RWPE2 (cell line): ENCODE data around the gene APOD.
"Not testable (repeated sequence)": the region's sequence is repeated elsewhere in the genome, so short reads cannot be mapped to it uniquely, and the experiment has no call there.

Source experiments
- ATAC-seq: fragments of 200-7000 bp; cut with Tn5 transposase; 3 replicates; pipeline ENCODE4 v1.9.1; 2021; ENCODE audit warnings: low read depth
- DNase-seq: peaks from one replicate; pipeline ENCODE4 v3.0.0-alpha.2; 2020; ENCODE audit warnings: low spot score
- H3K27ac ChIP-seq: fragments of 450-650 bp; 2 replicates; pipeline ENCODE4 v1.5.1; 2017; ENCODE audit warnings: mild to moderate bottlenecking; ENCODE audit not compliant: poor library complexity, severe bottlenecking
- H3K27me3 ChIP-seq: fragments of 250-450 bp; sonication (Bioruptor Pico); 2 replicates; pipeline ENCODE4 v1.5.1; 2021; ENCODE audit warnings: mild to moderate bottlenecking, moderate library complexity; ENCODE audit not compliant: insufficient read depth, poor library complexity, severe bottlenecking
- H3K36me3 ChIP-seq: fragments of 250-450 bp; sonication (Bioruptor Pico); 2 replicates; pipeline ENCODE4 v1.5.1; 2020; ENCODE audit warnings: low read depth, mild to moderate bottlenecking, moderate library complexity
- H3K4me1 ChIP-seq: fragments of 250-450 bp; sonication (Bioruptor Pico); 2 replicates; pipeline ENCODE4 v1.5.1; 2021; ENCODE audit warnings: mild to moderate bottlenecking, moderate library complexity; ENCODE audit not compliant: insufficient read depth, poor library complexity, severe bottlenecking
- H3K4me3 ChIP-seq: fragments of 250-450 bp; sonication (Bioruptor Pico); 2 replicates; pipeline ENCODE4 v1.5.1; 2021; ENCODE audit warnings: mild to moderate bottlenecking, moderate library complexity; ENCODE audit not compliant: severe bottlenecking
- H3K9me3 ChIP-seq: fragments of 250-450 bp; sonication (Bioruptor Pico); 2 replicates; pipeline ENCODE4 v1.5.1; 2021; ENCODE audit warnings: mild to moderate bottlenecking, moderate library complexity; ENCODE audit not compliant: severe bottlenecking
- CTCF ChIP-seq: fragments of 450-650 bp; IDR thresholded peaks from one replicate; pipeline ENCODE4 v1.5.1; 2017; ENCODE audit warnings: mild to moderate bottlenecking, moderate library complexity; ENCODE audit not compliant: poor library complexity, severe bottlenecking

Gene APOD

GRCh38 chr3:195609229-195609628 is 25.5 kb upstream of the APOD start:
- H3K36me3 ChIP-seq, result no peaks in the 10 kb centered on the region
- H3K27ac ChIP-seq, result no peak overlapping the region
- H3K9me3 ChIP-seq, result peaks cover 22% of the 10 kb centered on the region
- no peak for DNase-seq
- TF ChIP-seq CTCF, result no peak
- no peak for ATAC-seq
- no peaks in the 10 kb centered on the region for H3K4me1 ChIP-seq
- H3K4me3 ChIP-seq, result no peak overlapping the region
- no peaks in the 10 kb centered on the region for H3K27me3 ChIP-seq

GRCh38 chr3:195601785-195602184 is 18.0 kb upstream of the APOD start:
- H3K4me1 ChIP-seq, ATAC-seq, H3K27ac ChIP-seq, H3K9me3 ChIP-seq, H3K4me3 ChIP-seq, H3K27me3 ChIP-seq, DNase-seq, H3K36me3 ChIP-seq: not testable (repeated sequence)

DNA sequence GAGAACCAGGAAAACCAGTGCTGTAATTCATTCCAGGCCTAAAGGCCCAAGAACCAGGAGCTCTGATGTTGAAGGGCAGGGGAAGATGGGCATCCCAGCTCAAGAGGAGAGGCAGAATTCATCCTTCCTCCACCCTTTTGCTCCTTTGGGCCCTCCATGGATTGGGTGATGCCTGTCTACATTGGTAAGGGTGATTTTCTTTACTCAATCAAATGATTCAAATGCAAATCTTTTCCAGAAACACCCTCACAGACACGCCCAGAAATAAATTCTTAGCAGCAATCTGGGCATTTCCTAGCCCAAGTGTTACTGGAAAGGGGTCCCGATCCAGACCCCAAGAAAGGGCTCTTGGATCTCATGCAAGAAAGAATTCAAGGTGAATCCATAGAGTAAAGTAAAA is 17.6 kb upstream of the APOD start:
- ATAC-seq (no peak), DNase-seq (no peak)
- Histone ChIP-seq H3K9me3 (peaks cover 5% of the 10 kb centered on the region), H3K27ac (no peak overlapping the region), H3K4me1 (no peaks in the 10 kb centered on the region), H3K4me3 (no peak overlapping the region), H3K27me3 (no peaks in the 10 kb centered on the region), H3K36me3 (no peaks in the 10 kb centered on the region)
- no peak for TF ChIP-seq CTCF

- H3K4me1 ChIP-seq, H3K36me3 ChIP-seq, H3K9me3 ChIP-seq, ATAC-seq, H3K27ac ChIP-seq, H3K27me3 ChIP-seq, H3K4me3 ChIP-seq: not testable (repeated sequence)
- peak; percentile 7 for DNase-seq
These were observed 16.2 kb upstream of the APOD start for GRCh38 chr3:195599926-195600325.

DNA sequence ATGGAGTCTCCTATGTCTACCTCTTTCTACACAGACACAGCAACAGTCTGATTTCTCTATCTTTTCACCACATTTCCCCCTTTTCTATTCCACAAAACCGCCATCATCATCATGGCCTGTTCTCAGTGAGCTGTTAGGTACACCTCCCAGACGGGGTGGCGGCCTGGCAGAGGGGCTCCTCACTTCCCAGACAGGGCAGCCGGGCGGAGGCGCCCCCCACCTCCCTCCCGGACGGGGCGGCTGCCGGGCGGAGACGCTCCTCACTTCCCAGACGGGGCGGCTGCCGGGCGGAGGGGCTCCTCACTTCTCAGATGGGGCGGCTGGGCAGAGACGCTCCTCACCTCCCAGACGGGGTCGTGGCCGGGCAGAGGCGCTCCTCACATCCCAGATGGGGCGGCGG is 15.8 kb upstream of the APOD start:
- peak; percentile 11 for DNase-seq
- not testable (repeated sequence) for ATAC-seq, H3K4me3 ChIP-seq, H3K36me3 ChIP-seq, H3K27ac ChIP-seq, H3K9me3 ChIP-seq, H3K27me3 ChIP-seq, H3K4me1 ChIP-seq

DNA sequence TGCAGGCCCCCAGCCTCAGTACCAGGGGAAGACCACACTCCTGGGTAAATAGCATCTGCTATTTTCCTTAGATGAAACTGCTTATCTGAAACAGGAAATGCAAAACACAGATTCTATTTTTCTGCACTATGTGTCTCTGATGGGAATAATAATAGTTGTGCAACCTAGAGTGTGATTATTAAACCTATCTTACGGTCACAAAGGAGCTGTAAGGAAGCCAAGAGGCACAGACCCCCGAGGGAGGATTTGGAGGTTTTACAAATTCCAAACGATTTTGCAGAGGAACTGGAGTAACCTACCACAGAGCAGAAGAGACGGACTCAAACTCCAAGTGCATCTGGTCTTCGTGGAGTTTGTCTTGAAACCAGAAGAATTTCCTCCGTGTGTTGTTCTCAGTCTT is 14.1 kb upstream of the APOD start:
- no peak overlapping the region for H3K4me3 ChIP-seq
- ATAC-seq (no peak), DNase-seq (peak; percentile 0)
- no peak for TF ChIP-seq CTCF
- no peak overlapping the region for H3K27ac ChIP-seq
- no peaks in the 10 kb centered on the region for H3K27me3 ChIP-seq
- H3K4me1 ChIP-seq, result no peaks in the 10 kb centered on the region
- H3K36me3 ChIP-seq, result no peaks in the 10 kb centered on the region
- no peaks in the 10 kb centered on the region for H3K9me3 ChIP-seq
